Spleen (tissue), 11 donors: ENCODE results near the gene TRMT61A. TPM values are rescaled to one million over a fixed set of nuclear protein-coding genes. Genes with fewer than 3 reads are reported as not detected.

Experiments
- DNase-seq: peaks from one replicate; pipeline ENCODE4 v3.0.0-alpha.2; 2020
- H3K27ac ChIP-seq, 8 donors: fragments of 200-600 bp; sonication (generic) in 7 of 8; 1 replicate in 4 of 8; 2 replicates in 4 of 8; pipeline versions ENCODE4 v1.5.0 to v1.8.0; 2016 to 2021; ENCODE audit warnings: inconsistent platforms in 4 of 8, mild to moderate bottlenecking in 4 of 8, moderate library complexity in 1 of 8
- H3K27me3 ChIP-seq, 7 donors: fragments of 200-600 bp; sonication (generic) in 6 of 7; replicated peaks in 1 of 7; 1 replicate in 4 of 7; 2 replicates in 3 of 7; pipeline versions ENCODE4 v1.5.0 to v1.8.0; 2016 to 2021; ENCODE audit warnings: inconsistent platforms in 3 of 7, mild to moderate bottlenecking in 1 of 7
- H3K36me3 ChIP-seq, 6 donors: fragments of 200-600 bp; sonication (generic) in 5 of 6; 1 replicate in 4 of 6; 2 replicates in 2 of 6; pipeline versions ENCODE4 v1.5.0 to v1.8.0; 2016 to 2021; ENCODE audit warnings: inconsistent platforms in 2 of 6
- H3K4me1 ChIP-seq, 6 donors: fragments of 200-600 bp; sonication (generic) in 5 of 6; 1 replicate in 3 of 6; 2 replicates in 3 of 6; pipeline versions ENCODE4 v1.5.0 to v1.8.0; 2016 to 2021; ENCODE audit warnings: inconsistent platforms in 3 of 6
- H3K4me3 ChIP-seq, 8 donors: fragments of 200-600 bp; sonication (generic) in 7 of 8; 1 replicate in 4 of 8; 2 replicates in 4 of 8; pipeline versions ENCODE4 v1.5.0 to v1.8.0; 2016 to 2021; ENCODE audit warnings: inconsistent platforms in 4 of 8, mild to moderate bottlenecking in 4 of 8, moderate library complexity in 2 of 8
- H3K9me3 ChIP-seq, 8 donors: fragments of 200-600 bp; sonication (generic) in 7 of 8; 1 replicate in 4 of 8; 2 replicates in 4 of 8; pipeline versions ENCODE4 v1.5.0 to v1.8.0; 2016 to 2021; ENCODE audit warnings: inconsistent platforms in 4 of 8
- CTCF ChIP-seq, 11 experiments: fragments of 200-600 bp in 7 of 11; fragments of 450-650 bp in 4 of 11; sonication (generic) in 4 of 11; IDR thresholded peaks in 8 of 11; conservative IDR thresholded peaks in 3 of 11; 1 replicate in 7 of 11; 2 replicates in 4 of 11; pipeline versions ENCODE4 v1.4.0 to v1.8.0; 2016 to 2021; ENCODE audit warnings: antibody characterized with exemption in 11 of 11, inconsistent platforms in 4 of 11, mild to moderate bottlenecking in 1 of 11
- POLR2A ChIP-seq, 3 donors: fragments of 450-650 bp; IDR thresholded peaks; one replicate each; pipeline ENCODE4 v1.5.1; 2017; ENCODE audit warnings: antibody characterized with exemption in 3 of 3, mild to moderate bottlenecking in 1 of 3
- POLR2AphosphoS5 ChIP-seq, 3 donors: sonication (generic); formaldehyde crosslinking; IDR thresholded peaks; one replicate each; pipeline ENCODE4 v1.5.1; 2017; ENCODE audit warnings: antibody characterized with exemption in 3 of 3
- WGBS, 5 donors: extraction: QIAGEN DNeasy Blood & Tissue Kit in 3 of 5; methylation state at CpG; one replicate each; pipeline versions ENCODE4 v1.1.5 to v1.1.7; 2013 to 2018; 5-methylcytosine and 5-hydroxymethylcytosine counted together
- intact Hi-C: fragments of 100-400 bp; cut with DNase I; formaldehyde crosslinking; loops from one replicate; pipeline ENCODE4 v1.15.0; 2023; ENCODE audit warnings: low total_unique reads
- polyA plus RNA-seq, 3 donors: library from polyadenylated mRNA; stranded (reverse); fragments of 200-250 nt; gene quantifications; one replicate each; pipeline ENCODE4 v1.2.1, GENCODE V29; 2013
- total RNA-seq, 7 donors: library from RNA; depleted of rRNA in 3 of 7; stranded (reverse); fragments of >200 nt in 3 of 7; fragmentation: NEBNext Ultra II Directional in 4 of 7; extraction: Animal tissue kit (Norgen Biotek cat#: 25700) in 4 of 7; gene quantifications; one replicate each; pipeline versions ENCODE4 v1.1.0 to v1.2.1, GENCODE V29; 2016 to 2021
- donor health status: healthy with polysubstance abuse.
- donor health status: DM: no; HTN: no; CAD: no; lungs with moderate emphysema.
- donor health status: DM: no; HTN: no; CAD: no.
- donor health status: Bipolar disorder and iron deficiency.
- donor health status: healthy.
- donor health status: DM: no; HTN: no; CAD: no.
- donor health status: DM: yes; HTN: yes; CAD: no.

The TRMT61A gene
- total and polyA plus RNA-seq, 10 donors: 8.0 to 14.2 (median 9.5) TPM

- H3K27me3 ChIP-seq: peaks cover 0 to 68% (median 5%) of the 10 kb centered on the region in 7 donors
- peaks cover 0 to 1% (median 0%) of the 10 kb centered on the region in 6 donors for H3K36me3 ChIP-seq
- TF ChIP-seq POLR2AphosphoS5 (IDR thresholded peaks at IDR 0.05) (peak in 1 of 3 donors; percentile 21), POLR2A (IDR thresholded peaks at IDR 0.05) (no peak), CTCF (IDR thresholded peaks at IDR 0.05 in 8 of 11, conservative IDR thresholded peaks at IDR 0.05 in 3 of 11) (no peak)
- 65 to 81% (median 75%) methylated on average over 18 to 33 of the region's 33 CpGs for WGBS, 5 donors
- no peak overlapping the region for H3K4me3 ChIP-seq
- peaks cover 0 to 49% (median 18%) of the 10 kb centered on the region in 6 donors for H3K4me1 ChIP-seq
- intact Hi-C loops: no loop called here
- DNase-seq: no peak
- no peak overlapping the region for H3K27ac ChIP-seq
- no peaks in the 10 kb centered on the region for H3K9me3 ChIP-seq
These were observed 13.0 kb downstream of the TRMT61A start for GRCh38 chr14:103541709-103542604.

DNA sequence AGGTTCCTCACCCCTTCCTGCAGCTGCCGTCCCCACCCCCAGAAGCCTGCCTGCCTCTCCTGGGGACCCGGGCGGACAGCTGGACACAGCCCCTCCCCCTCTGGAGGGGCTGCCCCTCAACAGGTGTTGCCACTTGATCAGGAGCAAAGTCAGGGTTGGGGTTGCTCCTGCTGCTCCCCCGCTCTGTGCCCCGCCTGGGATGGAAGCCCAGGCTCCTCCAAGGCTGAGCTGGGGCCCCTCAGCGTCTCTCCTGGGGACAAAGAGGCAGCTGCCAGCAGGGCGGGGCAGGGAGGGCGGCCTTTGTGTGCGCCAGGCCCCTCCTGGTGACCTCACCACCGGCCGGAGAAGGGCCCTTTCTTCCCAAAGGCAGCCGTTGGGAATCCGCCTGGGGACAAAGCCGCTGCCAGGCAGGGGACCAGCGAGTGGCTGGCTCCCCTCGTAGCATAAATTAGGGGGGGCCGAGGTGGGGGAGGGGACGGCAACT lies 13.7 kb downstream of the TRMT61A start:
- Histone ChIP-seq H3K9me3 (no peaks in the 10 kb centered on the region), H3K4me1 (peaks cover 0 to 51% (median 20%) of the 10 kb centered on the region in 6 donors), H3K36me3 (no peaks in the 10 kb centered on the region), H3K27me3 (peaks cover 0 to 68% (median 5%) of the 10 kb centered on the region in 7 donors), H3K4me3 (no peak overlapping the region), H3K27ac (no peak overlapping the region)
- TF ChIP-seq POLR2AphosphoS5 (IDR thresholded peaks at IDR 0.05): no peak
- no peak for TF ChIP-seq POLR2A (IDR thresholded peaks at IDR 0.05)
- TF ChIP-seq CTCF (IDR thresholded peaks at IDR 0.05 in 8 of 11, conservative IDR thresholded peaks at IDR 0.05 in 3 of 11): no peak
- WGBS, 5 donors: 42 to 51% (median 51%) methylated on average over 10 to 18 of the region's 18 CpGs
- intact Hi-C loops: no loop called here
- DNase-seq: peak; percentile 68

GRCh38 chr14:103543140-103543539 lies 14.1 kb downstream of the TRMT61A start:
- TF ChIP-seq CTCF (IDR thresholded peaks at IDR 0.05 in 8 of 11, conservative IDR thresholded peaks at IDR 0.05 in 3 of 11) (no peak), POLR2A (IDR thresholded peaks at IDR 0.05) (no peak), POLR2AphosphoS5 (IDR thresholded peaks at IDR 0.05) (no peak)
- peaks cover 0 to 66% (median 5%) of the 10 kb centered on the region in 7 donors for H3K27me3 ChIP-seq
- H3K27ac ChIP-seq: no peak overlapping the region
- peak; percentile 54 for DNase-seq
- H3K4me1 ChIP-seq: peaks cover 0 to 51% (median 20%) of the 10 kb centered on the region in 6 donors
- 77 to 88% (median 87%) methylated on average over 7 to 10 of the region's 10 CpGs for WGBS, 5 donors
- H3K4me3 ChIP-seq: no peak overlapping the region
- intact Hi-C loops: no loop called here
- H3K36me3 ChIP-seq: no peaks in the 10 kb centered on the region
- H3K9me3 ChIP-seq: no peaks in the 10 kb centered on the region
